Measurements from ENCODE around the gene SLC37A4.
A peak's percentile ranks its signal among the peaks of the same experiment; 100 is the strongest.
"Not testable (repeated sequence)": the region's sequence is repeated elsewhere in the genome, so short reads cannot be mapped to it uniquely, and the experiment has no call there.

SLC37A4 gene

DNA sequence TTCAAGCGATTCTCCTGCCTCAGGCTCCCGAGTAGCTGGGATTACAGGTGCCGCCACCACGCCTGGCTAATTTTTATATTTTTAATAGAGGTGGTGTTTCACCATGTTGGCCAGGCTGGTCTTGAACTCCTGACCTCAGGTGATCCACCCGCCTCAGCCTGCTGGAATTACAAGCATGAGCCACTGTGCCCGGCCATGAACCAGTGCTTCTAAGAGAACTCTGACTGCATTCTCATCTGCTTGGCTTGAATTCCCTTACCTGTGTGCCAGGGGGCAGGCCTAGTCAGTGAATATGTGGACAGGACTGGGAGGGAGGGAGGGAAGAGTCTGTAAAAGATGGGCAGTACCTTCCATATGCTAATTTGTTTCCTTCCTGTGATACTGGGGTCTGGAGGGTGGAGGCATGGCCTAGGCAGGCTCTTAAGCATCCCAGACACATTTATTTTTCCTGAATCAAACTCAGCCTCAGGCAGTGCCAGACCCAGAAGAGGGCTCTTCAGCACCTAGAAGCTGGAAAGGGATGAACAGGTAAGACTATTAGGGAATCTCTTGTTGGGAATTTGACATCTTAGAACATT is 19.1 kb downstream of the SLC37A4 start:
- FAIRE-seq = no peak
- no peak for DNase-seq (ENCODE audit: insufficient read length, low spot score)
- TF ChIP-seq PAX5 (IDR thresholded peaks at IDR 0.05; ENCODE audit: insufficient read depth, low read length, severe bottlenecking) (no peak), POLR2AphosphoS5 (IDR thresholded peaks at IDR 0.05; ENCODE audit: low read depth, low read length) (no peak), SPI1 (IDR thresholded peaks at IDR 0.05; ENCODE audit: low read depth, low read length) (no peak), TAF1 (IDR thresholded peaks at IDR 0.05; ENCODE audit: low read depth, low read length) (no peak), POU2F2 (IDR thresholded peaks at IDR 0.05; ENCODE audit: low read depth, low read length) (no peak), POLR2A (IDR thresholded peaks at IDR 0.05; ENCODE audit: low read depth, low read length) (no peak)

DNA sequence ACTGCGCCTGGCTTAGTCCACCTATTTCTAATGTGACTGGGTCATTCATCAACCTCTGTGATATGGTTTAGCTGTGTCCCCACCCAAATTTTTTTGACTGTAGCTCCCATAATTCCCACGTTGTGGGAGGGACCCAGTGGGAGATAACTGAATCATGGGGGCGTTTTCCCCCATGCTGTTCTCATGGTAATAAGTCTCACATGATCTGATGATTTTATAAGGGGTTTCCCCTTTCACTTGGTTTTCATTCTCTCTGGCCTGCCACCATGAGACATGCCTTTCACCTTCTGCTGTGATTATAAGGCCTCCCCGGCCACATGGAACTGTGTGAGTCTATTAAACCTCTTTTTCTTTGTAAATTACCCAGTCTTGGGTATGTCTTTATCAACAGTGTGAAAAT is 24.0 kb downstream of the SLC37A4 start:
- FAIRE-seq (no peak), DNase-seq (ENCODE audit: insufficient read length, low spot score) (no peak)
- TF ChIP-seq POU2F2 (IDR thresholded peaks at IDR 0.05; ENCODE audit: low read depth, low read length) (no peak), TAF1 (IDR thresholded peaks at IDR 0.05; ENCODE audit: low read depth, low read length) (no peak), PAX5 (IDR thresholded peaks at IDR 0.05; ENCODE audit: insufficient read depth, low read length, severe bottlenecking) (no peak), POLR2AphosphoS5 (IDR thresholded peaks at IDR 0.05; ENCODE audit: low read depth, low read length) (no peak), POLR2A (IDR thresholded peaks at IDR 0.05; ENCODE audit: low read depth, low read length) (no peak), SPI1 (IDR thresholded peaks at IDR 0.05; ENCODE audit: low read depth, low read length) (no peak)

DNA sequence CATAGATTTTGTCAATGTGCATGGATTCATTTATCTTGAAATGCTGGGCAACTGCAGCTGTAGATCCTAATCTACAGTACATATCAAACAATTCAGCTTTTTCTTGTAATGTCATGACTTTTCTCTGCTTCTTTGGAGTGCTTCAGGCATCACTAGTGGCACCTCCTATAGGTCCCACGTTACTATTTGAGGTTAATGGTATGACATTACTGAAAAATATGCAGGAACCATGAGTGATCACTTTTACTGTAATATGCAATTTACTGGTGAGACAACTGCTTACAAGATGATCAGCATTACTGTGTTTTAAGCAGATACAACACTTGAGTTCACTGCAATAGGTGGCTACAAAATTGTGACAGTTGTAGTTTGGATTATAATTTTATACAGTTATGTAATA is 29.8 kb downstream of the SLC37A4 start:
- TF ChIP-seq POLR2AphosphoS5 (IDR thresholded peaks at IDR 0.05; ENCODE audit: low read depth, low read length) (no peak), POLR2A (IDR thresholded peaks at IDR 0.05; ENCODE audit: low read depth, low read length) (no peak), POU2F2 (IDR thresholded peaks at IDR 0.05; ENCODE audit: low read depth, low read length) (no peak), TAF1 (IDR thresholded peaks at IDR 0.05; ENCODE audit: low read depth, low read length) (no peak), SPI1 (IDR thresholded peaks at IDR 0.05; ENCODE audit: low read depth, low read length) (no peak), PAX5 (IDR thresholded peaks at IDR 0.05; ENCODE audit: insufficient read depth, low read length, severe bottlenecking) (no peak)
- no peak for DNase-seq (ENCODE audit: insufficient read length, low spot score)
- FAIRE-seq = no peak

DNA sequence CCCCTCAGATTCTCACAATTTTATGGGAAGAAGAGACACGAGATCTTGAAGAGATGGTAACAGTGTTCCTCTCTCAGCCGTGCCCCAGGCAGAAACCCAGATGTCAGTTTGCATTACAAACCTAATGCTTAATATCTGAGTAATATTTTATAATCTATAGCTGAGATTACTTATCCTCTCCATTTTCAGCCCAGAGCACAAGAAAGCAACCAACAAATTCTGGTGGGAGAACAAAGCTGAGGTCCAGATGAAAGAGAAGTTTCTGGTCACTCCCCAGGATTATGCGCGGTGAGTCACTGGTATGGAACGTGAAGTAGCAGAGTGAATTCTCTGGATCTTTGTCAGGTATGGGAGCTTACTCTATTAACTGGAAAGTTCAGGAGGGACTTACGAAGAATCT is 31.9 kb downstream of the SLC37A4 start:
- FAIRE-seq = no peak
- no peak for DNase-seq (ENCODE audit: insufficient read length, low spot score)
- TF ChIP-seq POU2F2 (IDR thresholded peaks at IDR 0.05; ENCODE audit: low read depth, low read length) = no peak
- no peak for TF ChIP-seq POLR2AphosphoS5 (IDR thresholded peaks at IDR 0.05; ENCODE audit: low read depth, low read length)
- no peak for TF ChIP-seq SPI1 (IDR thresholded peaks at IDR 0.05; ENCODE audit: low read depth, low read length)
- TF ChIP-seq POLR2A (IDR thresholded peaks at IDR 0.05; ENCODE audit: low read depth, low read length) = no peak
- no peak for TF ChIP-seq TAF1 (IDR thresholded peaks at IDR 0.05; ENCODE audit: low read depth, low read length)
- no peak for TF ChIP-seq PAX5 (IDR thresholded peaks at IDR 0.05; ENCODE audit: insufficient read depth, low read length, severe bottlenecking)

DNA sequence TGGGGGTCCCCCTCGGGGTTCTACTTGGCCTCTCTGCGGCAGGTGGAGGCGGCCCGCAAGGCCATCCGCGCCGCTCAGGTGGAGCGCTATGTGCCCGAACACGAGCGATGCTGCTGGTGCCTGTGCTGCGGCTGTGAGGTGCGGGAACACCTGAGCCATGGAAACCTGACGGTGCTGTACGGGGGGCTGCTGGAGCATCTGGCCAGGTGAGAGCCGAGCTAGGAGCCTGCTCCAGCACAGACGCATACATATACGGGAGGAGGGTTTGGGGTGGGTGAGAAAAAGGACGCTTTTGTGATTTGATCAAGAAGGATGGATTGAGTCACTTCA is 32.3 kb downstream of the SLC37A4 start:
- no peak for FAIRE-seq
- DNase-seq (ENCODE audit: insufficient read length, low spot score) = no peak
- no peak for TF ChIP-seq PAX5 (IDR thresholded peaks at IDR 0.05; ENCODE audit: insufficient read depth, low read length, severe bottlenecking)
- no peak for TF ChIP-seq POU2F2 (IDR thresholded peaks at IDR 0.05; ENCODE audit: low read depth, low read length)
- TF ChIP-seq POLR2AphosphoS5 (IDR thresholded peaks at IDR 0.05; ENCODE audit: low read depth, low read length) = no peak

DNA sequence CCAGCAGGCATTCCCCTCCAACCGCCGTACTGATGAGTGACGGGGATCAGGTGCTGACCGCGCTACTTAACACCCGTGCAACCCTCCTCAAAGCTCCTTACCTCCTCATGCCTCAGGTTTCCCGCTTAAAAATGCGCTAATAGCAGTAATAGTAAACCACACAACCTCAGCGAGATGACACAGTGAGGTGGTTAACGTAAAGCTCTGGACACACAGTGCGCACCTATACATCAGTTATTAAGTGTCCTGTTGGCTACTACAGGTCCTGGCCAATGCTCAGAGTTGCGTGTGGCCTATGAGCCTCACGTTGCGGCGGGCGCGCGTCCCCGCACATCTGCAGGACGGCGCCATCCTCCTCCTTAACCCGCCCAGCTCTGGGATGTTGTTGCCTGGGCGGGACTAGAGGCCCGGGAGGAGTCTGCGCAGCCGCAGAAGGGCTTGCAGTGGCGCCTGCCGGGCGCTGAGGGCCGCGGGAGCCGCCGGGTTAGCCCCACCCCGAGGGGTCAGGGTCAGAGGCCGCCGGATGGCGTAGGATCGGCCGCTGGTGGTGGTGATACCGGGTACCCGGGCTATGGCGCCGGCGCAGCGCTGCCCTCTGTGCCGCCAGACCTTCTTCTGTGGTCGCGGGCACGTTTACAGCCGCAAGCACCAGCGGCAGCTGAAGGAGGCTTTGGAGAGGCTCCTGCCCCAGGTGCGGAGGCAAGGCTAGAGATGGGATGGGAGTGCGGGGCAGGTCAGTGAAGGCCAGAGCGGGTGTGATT is 32.9 kb downstream of the SLC37A4 start, which contains the start of gene CENATAC:
TSS of gene CENATAC (plus strand) at position 512 of the 761 bp plus-strand sequence. CDS start at position 572, 60 bp downstream.
- peak; percentile 98 for FAIRE-seq
- peak; percentile 96 for DNase-seq (ENCODE audit: insufficient read length, low spot score)
- TF ChIP-seq TAF1 (IDR thresholded peaks at IDR 0.05; ENCODE audit: low read depth, low read length) = peak; percentile 56; the same call in 1 of the 2 replicates
- TF ChIP-seq POU2F2 (IDR thresholded peaks at IDR 0.05; ENCODE audit: low read depth, low read length) = no peak
- peak; percentile 86 for TF ChIP-seq POLR2A (IDR thresholded peaks at IDR 0.05; ENCODE audit: low read depth, low read length)
- peak; percentile 82 for TF ChIP-seq POLR2AphosphoS5 (IDR thresholded peaks at IDR 0.05; ENCODE audit: low read depth, low read length)

DNA sequence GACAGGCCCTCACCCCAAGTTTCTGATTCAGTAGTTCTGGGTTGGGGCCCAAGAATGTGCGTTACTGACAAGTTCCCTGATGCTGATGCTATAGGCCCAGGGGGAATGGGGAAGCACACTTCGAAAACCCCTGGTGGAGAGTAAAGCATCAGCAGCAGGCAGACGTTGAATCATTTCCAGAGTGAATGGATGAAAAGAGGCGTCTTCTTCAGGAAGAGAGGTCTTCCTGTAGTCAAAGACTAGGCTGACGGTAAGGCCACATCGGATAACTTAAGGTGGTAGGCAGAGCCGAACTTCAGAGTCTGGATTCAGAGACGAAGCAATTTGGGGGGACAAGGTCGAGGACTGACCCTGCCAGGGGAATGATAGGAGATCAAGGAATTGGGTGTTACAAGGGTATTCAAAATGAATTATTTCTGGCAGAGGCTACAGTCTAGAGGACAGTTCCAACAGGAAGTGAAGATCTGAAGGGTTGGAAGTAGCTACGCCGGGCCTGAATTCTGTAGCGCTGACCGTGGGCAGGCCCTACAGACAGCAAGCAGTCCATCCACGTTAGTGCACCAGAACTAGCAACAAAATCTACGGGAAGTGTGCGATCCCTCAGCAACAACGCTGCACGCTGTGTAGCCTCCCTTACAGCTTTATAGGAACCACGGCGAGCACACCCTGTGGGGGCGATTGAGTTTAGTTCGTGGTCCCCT is 33.6 kb downstream of the SLC37A4 start:
- DNase-seq (ENCODE audit: insufficient read length, low spot score) (peak; percentile 58), FAIRE-seq (no peak)
- TF ChIP-seq POLR2A (IDR thresholded peaks at IDR 0.05; ENCODE audit: low read depth, low read length) (no peak), POLR2AphosphoS5 (IDR thresholded peaks at IDR 0.05; ENCODE audit: low read depth, low read length) (no peak), PAX5 (IDR thresholded peaks at IDR 0.05; ENCODE audit: insufficient read depth, low read length, severe bottlenecking) (no peak), TAF1 (IDR thresholded peaks at IDR 0.05; ENCODE audit: low read depth, low read length) (no peak), POU2F2 (IDR thresholded peaks at IDR 0.05; ENCODE audit: low read depth, low read length) (no peak), SPI1 (IDR thresholded peaks at IDR 0.05; ENCODE audit: low read depth, low read length) (no peak)

DNA sequence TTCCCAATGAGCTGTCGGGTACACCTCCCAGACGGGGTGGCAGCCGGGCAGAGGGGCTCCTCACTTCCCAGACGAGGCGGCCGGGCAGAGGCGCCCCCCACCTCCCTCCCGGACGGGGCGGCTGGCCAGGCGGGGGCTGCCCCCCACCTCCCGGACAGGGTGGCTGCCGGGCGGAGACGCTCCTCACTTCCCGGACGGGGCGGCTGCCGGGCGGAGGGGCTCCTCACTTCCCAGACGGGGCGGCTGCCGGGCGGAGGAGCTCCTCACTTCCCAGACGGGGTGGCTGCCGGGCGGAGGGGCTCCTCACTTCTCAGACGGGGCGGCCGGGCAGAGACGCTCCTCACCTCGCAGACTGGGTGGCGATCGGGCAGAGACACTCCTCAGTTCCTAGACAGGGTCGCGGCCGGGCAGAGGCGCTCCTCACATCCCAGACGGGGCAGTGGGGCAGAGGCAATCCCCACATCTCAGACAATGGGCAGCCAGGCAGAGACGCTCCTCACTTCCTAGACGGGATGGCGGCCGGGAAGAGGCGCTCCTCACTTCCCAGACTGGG is 39.1 kb downstream of the SLC37A4 start:
- not testable (repeated sequence) for FAIRE-seq; DNase-seq (ENCODE audit: insufficient read length, low spot score)

DNA sequence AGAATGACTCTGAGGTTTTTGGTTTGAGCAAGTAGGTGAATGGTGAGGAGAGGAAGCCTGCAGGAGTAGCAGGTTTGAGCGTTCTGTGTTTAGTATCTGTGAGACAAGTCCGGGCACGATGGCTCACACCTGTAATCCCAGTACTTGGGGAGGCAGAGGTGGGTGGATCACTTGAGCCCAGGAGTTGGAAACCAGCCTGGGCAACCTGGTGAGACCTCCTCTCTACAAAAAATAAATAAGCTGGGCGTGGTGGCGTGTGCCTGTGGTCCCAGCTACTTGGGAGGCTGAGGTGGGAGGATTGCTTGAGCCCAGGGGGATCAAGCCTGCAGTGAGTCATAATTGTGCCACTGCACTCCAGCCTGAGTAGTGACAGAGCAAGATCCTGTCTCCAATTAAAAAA is 42.4 kb downstream of the SLC37A4 start:
- FAIRE-seq = no peak
- no peak for DNase-seq (ENCODE audit: insufficient read length, low spot score)

More for the DNA sequence above, 42.4 kb downstream of the SLC37A4 start:
- TF ChIP-seq PAX5 (IDR thresholded peaks at IDR 0.05; ENCODE audit: insufficient read depth, low read length, severe bottlenecking) (no peak), POLR2A (IDR thresholded peaks at IDR 0.05; ENCODE audit: low read depth, low read length) (no peak), POU2F2 (IDR thresholded peaks at IDR 0.05; ENCODE audit: low read depth, low read length) (no peak), POLR2AphosphoS5 (IDR thresholded peaks at IDR 0.05; ENCODE audit: low read depth, low read length) (no peak), TAF1 (IDR thresholded peaks at IDR 0.05; ENCODE audit: low read depth, low read length) (no peak), SPI1 (IDR thresholded peaks at IDR 0.05; ENCODE audit: low read depth, low read length) (no peak)
